Fibroblast of skin of right biceps (primary cell): Measurements from ENCODE around the gene ARID1B.
A peak's percentile ranks its signal among the peaks of the same experiment; 100 is the strongest.

ENCODE experiments used
- DNase-seq: peaks from one replicate; pipeline ENCODE4 v3.0.0-alpha.2; 2013

Gene ARID1B

DNA sequence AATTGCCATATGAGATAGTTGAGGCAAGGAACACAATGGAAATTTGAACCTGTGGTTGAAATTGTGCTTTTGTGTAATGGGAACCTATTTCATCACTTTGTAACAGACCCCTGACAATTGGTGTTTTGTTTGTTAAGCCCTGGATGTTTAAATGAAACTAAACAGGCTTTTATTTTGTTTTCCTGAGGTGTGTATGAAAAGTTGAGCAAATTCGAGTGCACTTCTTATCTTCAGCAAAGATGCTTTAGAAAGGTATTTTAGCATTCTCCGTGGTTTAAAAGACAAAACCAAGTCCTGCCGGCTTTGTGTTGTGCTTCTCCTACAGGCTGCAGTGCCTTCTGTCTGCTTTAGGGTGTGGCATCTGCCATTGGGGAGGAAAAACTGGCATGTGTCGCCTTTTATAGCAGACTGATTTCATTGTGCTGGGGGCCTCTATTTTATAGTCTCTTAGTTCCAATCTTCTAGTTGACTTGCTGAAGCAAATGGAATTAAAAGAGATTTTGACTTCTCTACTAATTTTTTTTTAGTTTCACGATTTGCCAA lies 2.2 kb upstream of the ARID1B start:
- DNase-seq = no peak

- DNase-seq = no peak
Measured at GRCh38 chr6:156775717-156776116, 1.5 kb upstream of the ARID1B start.

DNA sequence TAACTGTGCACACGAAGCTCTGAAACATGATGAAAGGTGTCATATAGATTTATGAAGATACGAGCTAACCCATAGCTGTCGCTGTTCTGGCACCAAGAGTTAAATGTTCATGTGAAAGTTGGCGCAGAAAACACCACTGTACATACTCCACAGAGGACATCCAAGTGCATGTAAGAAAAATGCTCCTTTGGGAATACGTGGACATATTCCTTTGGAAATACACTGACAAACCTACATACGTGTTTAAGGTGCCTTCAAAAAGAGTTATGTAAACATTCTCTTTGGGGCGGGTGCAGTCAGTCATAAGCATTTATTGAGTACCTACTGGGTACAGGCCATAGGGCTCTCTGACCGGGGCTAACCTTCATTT lies 723 bp upstream of the ARID1B start:
- DNase-seq = peak; percentile 66

DNA sequence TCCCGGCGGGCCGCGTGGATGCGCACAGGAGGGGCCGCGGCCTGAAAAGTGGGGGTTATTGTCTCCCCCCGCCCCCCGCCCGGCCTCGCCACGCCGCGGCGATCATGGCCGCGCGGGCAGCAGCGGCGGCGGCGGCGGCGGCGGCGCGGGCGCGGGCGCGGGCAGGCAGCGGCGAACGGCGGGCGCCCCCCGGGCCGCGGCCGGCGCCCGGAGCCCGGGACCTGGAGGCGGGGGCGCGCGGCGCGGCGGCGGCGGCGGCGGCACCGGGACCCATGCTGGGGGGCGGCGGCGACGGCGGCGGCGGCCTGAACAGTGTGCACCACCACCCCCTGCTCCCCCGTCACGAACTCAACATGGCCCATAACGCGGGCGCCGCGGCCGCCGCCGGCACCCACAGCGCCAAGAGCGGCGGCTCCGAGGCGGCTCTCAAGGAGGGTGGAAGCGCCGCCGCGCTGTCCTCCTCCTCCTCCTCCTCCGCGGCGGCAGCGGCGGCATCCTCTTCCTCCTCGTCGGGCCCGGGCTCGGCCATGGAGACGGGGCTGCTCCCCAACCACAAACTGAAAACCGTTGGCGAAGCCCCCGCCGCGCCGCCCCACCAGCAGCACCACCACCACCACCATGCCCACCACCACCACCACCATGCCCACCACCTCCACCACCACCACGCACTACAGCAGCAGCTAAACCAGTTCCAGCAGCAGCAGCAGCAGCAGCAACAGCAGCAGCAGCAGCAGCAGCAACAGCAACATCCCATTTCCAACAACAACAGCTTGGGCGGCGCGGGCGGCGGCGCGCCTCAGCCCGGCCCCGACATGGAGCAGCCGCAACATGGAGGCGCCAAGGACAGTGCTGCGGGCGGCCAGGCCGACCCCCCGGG lies 637 bp downstream of the ARID1B start:
- peak; percentile 72 for DNase-seq

DNA sequence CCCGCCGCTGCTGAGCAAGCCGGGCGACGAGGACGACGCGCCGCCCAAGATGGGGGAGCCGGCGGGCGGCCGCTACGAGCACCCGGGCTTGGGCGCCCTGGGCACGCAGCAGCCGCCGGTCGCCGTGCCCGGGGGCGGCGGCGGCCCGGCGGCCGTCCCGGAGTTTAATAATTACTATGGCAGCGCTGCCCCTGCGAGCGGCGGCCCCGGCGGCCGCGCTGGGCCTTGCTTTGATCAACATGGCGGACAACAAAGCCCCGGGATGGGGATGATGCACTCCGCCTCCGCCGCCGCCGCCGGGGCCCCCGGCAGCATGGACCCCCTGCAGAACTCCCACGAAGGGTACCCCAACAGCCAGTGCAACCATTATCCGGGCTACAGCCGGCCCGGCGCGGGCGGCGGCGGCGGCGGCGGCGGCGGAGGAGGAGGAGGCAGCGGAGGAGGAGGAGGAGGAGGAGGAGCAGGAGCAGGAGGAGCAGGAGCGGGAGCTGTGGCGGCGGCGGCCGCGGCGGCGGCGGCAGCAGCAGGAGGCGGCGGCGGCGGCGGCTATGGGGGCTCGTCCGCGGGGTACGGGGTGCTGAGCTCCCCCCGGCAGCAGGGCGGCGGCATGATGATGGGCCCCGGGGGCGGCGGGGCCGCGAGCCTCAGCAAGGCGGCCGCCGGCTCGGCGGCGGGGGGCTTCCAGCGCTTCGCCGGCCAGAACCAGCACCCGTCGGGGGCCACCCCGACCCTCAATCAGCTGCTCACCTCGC lies 1.5 kb downstream of the ARID1B start:
- DNase-seq = peak; percentile 64

- peak; percentile 26 for DNase-seq
Measured at GRCh38 chr6:156779206-156780094, 2.3 kb downstream of the ARID1B start.

GRCh38 chr6:156780102-156780641 lies 3.0 kb downstream of the ARID1B start:
- peak; percentile 93 for DNase-seq

- DNase-seq = no peak
Measured at GRCh38 chr6:156780962-156781853, 4.0 kb downstream of the ARID1B start.

DNA sequence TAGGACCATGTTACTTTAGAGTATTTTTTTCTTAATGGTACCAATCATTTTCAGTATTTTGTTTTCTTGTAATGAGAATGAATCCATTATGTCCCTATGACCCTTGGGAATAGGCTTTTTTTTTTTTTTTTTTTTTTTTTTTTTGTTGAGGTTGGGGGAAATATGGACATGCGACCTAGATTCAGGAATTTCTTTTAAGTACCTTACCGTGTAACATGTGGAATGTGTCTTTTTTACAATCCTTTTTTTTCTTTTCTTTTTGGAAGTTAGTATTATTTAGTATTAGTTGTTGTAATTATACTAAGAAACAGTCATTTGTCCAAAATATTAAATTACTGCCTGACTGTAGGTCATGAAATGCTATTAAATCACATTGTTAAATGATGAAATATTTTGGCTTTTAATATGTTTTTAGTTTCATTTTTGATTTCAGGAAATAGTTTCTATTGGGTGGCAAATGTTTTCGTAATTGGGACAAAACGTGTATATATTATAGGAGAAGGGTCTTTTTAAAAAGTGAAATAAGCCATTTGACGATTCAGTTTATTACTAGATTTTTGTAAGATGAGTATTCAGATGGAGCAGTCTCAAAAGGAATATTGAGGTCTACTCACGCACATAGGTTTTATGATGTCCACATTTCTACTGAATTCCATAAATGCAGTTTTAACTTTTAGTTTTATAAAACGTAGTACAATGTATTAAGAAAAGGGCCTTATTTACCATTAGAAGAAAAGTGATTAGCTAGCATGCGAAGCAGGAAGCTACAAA lies 4.9 kb downstream of the ARID1B start:
- DNase-seq = no peak

DNA sequence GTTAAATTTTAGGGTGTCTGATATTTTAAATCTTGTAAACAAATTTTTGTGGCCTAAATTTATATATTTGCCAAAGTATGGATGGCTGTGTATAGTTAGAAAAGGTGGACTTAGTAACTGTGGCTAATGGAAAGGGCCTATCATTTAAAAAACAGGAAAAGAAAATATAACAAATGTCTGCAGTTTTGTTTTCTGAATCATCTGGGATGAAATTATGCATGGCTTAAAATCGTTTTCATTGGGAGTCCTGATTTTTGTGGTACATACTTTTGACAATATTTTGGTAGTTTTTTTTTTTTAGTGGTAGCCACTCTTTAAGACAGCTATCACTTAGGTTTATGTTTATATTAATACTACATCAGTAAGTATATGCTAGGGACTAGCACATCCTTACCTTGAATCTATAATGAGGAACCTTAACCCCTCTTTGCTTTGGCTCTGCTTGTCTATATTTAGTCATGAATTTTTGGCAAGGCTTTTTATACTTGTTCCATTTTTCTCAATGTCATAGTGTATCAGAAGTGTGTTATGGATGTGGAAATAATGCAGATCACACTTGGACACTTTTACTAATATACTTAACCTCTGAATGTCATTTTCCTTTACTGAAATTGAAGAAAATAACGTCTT lies 5.6 kb downstream of the ARID1B start:
- peak; percentile 46 for DNase-seq

DNA sequence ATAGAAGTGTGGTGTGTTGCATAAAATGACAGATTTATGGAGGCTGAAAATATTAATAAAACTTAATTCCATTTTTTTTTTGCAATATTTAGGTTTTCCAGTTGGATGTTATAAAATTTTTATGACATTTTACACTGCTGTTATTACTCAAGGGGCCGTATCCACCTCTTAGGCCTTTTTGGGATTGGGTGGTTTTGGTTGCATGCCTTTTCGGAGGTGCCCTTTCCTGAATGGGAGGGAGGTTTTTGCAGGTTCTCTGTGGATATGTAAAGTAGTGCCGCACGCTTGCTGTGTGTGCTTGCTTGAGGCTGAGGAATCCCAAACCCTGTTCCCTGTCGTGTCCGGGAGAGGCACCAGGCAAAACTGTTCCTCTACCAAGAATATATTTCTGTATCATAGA lies 6.8 kb downstream of the ARID1B start:
- DNase-seq = no peak

- no peak for DNase-seq
Measured at GRCh38 chr6:156786652-156787051, 9.5 kb downstream of the ARID1B start.

GRCh38 chr6:156787569-156788492 lies 10.7 kb downstream of the ARID1B start:
- no peak for DNase-seq

DNA sequence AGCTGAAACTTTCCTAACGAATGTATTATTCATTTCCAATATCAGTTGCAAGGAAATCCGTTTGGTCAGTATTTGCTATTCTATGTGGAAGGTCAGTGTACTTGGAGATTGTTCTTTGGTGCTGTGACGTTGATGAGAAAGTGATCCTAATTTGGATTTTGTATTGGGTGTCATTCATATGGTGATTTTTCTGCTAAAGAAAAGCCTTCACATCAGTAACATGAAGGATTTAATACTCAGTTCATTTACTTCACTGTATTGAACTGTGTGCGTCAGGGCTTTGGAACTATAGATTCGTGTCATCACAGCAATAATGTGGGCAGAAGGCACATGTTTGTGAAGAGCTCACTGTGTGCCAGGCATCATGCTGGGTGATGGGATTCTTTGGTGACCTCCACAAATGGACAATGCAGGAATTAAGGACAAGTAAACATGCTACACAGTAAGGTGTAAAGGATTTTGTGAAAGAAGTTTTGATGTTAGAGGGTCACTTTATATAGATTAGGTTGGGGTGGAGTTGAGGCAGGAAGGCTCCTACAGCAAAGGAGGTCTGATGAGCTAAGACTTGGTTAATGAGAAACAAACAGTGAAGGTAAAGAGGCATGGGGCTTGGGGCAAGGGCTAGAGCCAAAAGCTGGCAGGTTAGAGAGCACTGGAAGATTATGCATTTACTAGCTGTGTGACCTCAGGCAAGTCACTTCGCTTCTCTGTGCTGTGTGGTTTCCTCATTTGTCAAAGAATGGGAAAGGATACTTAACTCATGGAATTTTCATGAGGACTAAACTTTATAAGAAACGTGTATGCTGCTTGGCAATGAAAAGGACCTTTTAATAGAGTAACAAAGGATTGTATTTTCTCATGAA lies 12.1 kb downstream of the ARID1B start:
- no peak for DNase-seq

DNA sequence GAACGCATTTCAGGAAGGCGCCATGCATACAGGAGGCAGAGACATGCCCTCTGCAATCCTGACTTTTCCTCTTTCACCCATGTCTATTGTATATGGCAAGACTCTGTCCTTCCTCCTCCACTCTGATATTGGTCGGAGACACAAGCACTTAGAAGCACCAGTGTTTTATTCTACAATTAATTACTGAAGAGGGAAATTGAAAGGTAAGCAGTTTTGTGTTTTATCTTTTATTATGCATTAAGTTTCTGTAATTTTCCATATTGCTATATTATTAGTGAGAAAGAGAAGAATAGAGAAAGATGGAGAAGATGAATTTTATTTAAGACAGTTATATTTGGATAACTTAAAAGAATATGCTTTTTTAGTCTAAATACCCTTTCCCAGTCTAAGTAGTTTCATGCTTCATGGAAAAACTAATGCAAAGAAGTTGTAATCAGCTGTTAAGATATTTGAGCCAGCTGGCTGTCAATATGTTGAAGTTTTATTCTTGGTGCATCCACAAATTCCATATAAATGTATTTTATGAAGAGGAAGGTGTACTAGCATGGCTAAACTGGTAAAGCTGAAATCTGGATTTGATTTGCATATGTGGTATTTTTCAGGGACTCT lies 13.6 kb downstream of the ARID1B start:
- no peak for DNase-seq

- DNase-seq = peak; percentile 73
Measured at GRCh38 chr6:156791320-156791850, 14.2 kb downstream of the ARID1B start.

DNA sequence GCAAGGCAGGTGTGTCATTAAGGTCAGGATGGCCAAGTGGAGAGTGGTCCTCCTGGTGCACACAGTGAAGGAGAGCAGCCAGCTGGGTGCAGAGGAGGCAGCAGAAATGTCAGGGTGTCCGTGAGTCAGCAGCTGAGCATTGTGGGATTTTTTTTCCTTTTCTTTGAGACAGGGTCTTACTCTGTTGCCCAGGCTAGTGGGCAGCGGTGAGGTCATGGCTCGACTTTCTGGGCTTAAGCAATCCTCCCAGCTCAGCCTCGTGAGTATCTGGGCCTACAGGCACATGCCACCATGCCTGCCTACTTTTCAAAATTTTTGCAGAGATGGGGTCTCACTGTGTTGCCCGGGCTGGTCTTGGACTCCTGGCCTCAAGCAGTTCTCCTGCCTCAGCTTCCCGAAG lies 16.0 kb downstream of the ARID1B start:
- DNase-seq = no peak
